Loucy (cell line): ENCODE measurements around the gene PPFIBP1.

ENCODE experiments used
- H2AFZ ChIP-seq: fragments of 200-600 bp; sonication (generic); 2 replicates; pipeline ENCODE4 v1.6.0; 2016; ENCODE audit warnings: antibody characterized with exemption, mild to moderate bottlenecking, low read length, moderate library complexity
- H3F3A ChIP-seq: fragments of 200-600 bp; 2 replicates; pipeline ENCODE4 v1.6.0; 2016; ENCODE audit warnings: antibody characterized with exemption, low read depth, mild to moderate bottlenecking
- H3K27me3 ChIP-seq: fragments of 200-600 bp; sonication (generic); 2 replicates; pipeline ENCODE4 v1.6.1; 2014; ENCODE audit warnings: low read length, mild to moderate bottlenecking; ENCODE audit not compliant: insufficient read depth, poor library complexity, severe bottlenecking
- H3K36me3 ChIP-seq: fragments of 200-600 bp; sonication (generic); 2 replicates; pipeline ENCODE4 v1.6.1; 2016; ENCODE audit warnings: low read length; ENCODE audit not compliant: insufficient read depth
- H3K4me1 ChIP-seq: fragments of 200-600 bp; sonication (generic); 2 replicates; pipeline ENCODE4 v1.5.1; 2014; ENCODE audit warnings: low read length, mild to moderate bottlenecking; ENCODE audit not compliant: insufficient read depth, poor library complexity, severe bottlenecking
- H3K4me2 ChIP-seq: fragments of 200-600 bp; sonication (generic); 2 replicates; pipeline ENCODE4 v1.6.0; 2014; ENCODE audit warnings: antibody characterized with exemption, low read length, low read depth, mild to moderate bottlenecking; ENCODE audit not compliant: poor library complexity, severe bottlenecking
- H3K4me3 ChIP-seq: fragments of 200-600 bp; sonication (generic); 2 replicates; pipeline ENCODE4 v1.5.1; 2014; ENCODE audit warnings: low read length, mild to moderate bottlenecking, mixed read lengths; ENCODE audit not compliant: poor library complexity, severe bottlenecking
- H3K79me2 ChIP-seq: fragments of 200-600 bp; sonication (generic); 2 replicates; pipeline ENCODE4 v1.6.1; 2014; ENCODE audit warnings: low read length; ENCODE audit not compliant: insufficient read depth
- H3K9ac ChIP-seq: fragments of 200-600 bp; sonication (generic); 2 replicates; pipeline ENCODE4 v1.6.0; 2014; ENCODE audit warnings: mild to moderate bottlenecking, low read depth, low read length, moderate library complexity; ENCODE audit not compliant: poor library complexity, severe bottlenecking
- H3K9me2 ChIP-seq: fragments of 200-600 bp; sonication (generic); replicated peaks from 2 replicates; pipeline ENCODE4 v1.6.1; 2016; ENCODE audit warnings: low read depth, low read length, mixed read lengths
- H3K9me3 ChIP-seq: fragments of 200-600 bp; sonication (generic); 2 replicates; pipeline ENCODE4 v1.6.1; 2014; ENCODE audit warnings: mild to moderate bottlenecking, antibody characterized with exemption, low read length, low read depth; ENCODE audit not compliant: insufficient read depth
- H4K20me1 ChIP-seq: fragments of 200-600 bp; sonication (generic); 2 replicates; pipeline ENCODE4 v1.6.0; 2014; ENCODE audit warnings: antibody characterized with exemption, low read length, mild to moderate bottlenecking; ENCODE audit not compliant: insufficient read depth, poor library complexity, severe bottlenecking
- EZH2phosphoT487 ChIP-seq: fragments of 200-600 bp; IDR thresholded peaks from 2 replicates; pipeline ENCODE4 v1.6.1; 2018; ENCODE audit warnings: antibody characterized with exemption, mild to moderate bottlenecking, moderate library complexity, borderline replicate concordance
- TF ChIP-seq, protein P1 (sequence below): fragments of 200-600 bp; sonication (generic); conservative IDR thresholded peaks from 2 replicates; pipeline ENCODE4 v1.5.1; 2014; ENCODE audit warnings: mild to moderate bottlenecking, antibody characterized with exemption, low read length

The PPFIBP1 gene

DNA sequence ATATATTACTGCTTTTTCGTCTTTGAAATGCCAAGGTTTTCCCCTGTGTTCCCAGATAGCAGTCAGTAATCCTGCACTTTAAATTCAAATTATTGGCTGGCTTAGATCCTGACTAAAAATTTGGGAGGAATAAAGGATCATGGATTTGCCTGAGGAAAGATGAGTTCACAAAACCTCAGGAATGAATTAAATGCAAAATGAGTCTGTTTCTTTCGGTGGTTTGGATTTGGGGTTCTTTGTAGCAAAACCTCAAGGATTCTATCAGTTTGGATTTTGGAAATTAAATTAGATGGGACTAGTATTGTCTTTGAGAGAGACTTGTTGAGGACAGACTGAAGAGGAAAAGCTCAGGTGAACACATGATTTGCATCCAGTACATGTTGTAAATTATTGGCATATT is 36.1 kb downstream of the PPFIBP1 start:
- Histone ChIP-seq H3K4me3 (no peak overlapping the region), H4K20me1 (no peaks in the 10 kb centered on the region), H3K4me2 (no peak overlapping the region), H3K9ac (no peak overlapping the region), H3K79me2 (peaks cover 4% of the 10 kb centered on the region; the same call in 1 of the 2 replicates), H3K27me3 (no peaks in the 10 kb centered on the region), H3K9me2 (no peaks in the 10 kb centered on the region), H2AFZ (no peak overlapping the region), H3K9me3 (no peaks in the 10 kb centered on the region), H3K4me1 (peaks cover 10% of the 10 kb centered on the region), H3F3A (no peaks in the 10 kb centered on the region), H3K36me3 (no peaks in the 10 kb centered on the region)
- TF ChIP-seq EZH2phosphoT487, result no peak
- TF ChIP-seq, protein P1, sequence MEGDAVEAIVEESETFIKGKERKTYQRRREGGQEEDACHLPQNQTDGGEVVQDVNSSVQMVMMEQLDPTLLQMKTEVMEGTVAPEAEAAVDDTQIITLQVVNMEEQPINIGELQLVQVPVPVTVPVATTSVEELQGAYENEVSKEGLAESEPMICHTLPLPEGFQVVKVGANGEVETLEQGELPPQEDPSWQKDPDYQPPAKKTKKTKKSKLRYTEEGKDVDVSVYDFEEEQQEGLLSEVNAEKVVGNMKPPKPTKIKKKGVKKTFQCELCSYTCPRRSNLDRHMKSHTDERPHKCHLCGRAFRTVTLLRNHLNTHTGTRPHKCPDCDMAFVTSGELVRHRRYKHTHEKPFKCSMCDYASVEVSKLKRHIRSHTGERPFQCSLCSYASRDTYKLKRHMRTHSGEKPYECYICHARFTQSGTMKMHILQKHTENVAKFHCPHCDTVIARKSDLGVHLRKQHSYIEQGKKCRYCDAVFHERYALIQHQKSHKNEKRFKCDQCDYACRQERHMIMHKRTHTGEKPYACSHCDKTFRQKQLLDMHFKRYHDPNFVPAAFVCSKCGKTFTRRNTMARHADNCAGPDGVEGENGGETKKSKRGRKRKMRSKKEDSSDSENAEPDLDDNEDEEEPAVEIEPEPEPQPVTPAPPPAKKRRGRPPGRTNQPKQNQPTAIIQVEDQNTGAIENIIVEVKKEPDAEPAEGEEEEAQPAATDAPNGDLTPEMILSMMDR, result no peak

DNA sequence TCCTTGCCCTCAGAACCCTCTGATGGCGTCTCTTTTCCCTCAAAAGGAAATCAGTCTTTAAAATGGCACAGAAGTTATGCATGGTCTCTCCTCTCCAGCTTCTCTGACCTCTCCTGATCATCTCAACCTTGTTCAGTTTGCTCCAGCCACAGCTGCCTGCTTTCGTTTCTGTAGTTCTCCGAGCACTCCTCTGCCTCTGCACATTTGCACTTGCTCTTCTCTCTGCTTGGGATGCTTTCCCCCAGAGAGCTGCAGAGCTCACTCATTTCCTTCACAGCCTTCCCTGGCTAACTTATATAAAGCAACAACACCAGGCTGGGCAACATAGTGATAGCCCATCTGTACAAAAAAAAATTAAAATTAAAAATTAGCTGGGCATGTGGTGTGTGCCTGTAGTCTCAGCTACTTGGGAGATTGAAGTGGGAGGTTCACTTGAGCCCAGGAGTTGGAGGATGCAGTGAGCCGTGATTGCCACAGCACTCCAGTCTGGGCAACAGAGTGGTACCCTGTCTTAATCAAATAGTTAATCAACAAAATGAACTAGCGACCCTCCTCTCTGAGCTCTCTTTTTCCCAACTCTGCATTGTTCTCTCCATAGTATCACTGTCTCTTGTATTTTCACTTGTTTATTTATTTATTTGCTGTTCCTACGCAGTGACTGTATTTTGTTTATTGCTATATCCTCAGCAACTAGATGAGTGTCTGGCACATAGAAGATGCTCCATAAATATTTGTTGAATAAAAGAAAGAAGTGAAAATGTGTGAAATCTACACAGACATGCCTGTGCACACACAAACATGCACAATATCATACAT is 37.7 kb downstream of the PPFIBP1 start:
- Histone ChIP-seq H3F3A (no peaks in the 10 kb centered on the region), H3K4me3 (no peak overlapping the region), H3K4me2 (no peak overlapping the region), H3K9me2 (no peaks in the 10 kb centered on the region), H3K27me3 (no peaks in the 10 kb centered on the region), H3K9ac (no peak overlapping the region), H3K4me1 (no peaks in the 10 kb centered on the region), H3K9me3 (no peaks in the 10 kb centered on the region), H3K79me2 (peaks cover 4% of the 10 kb centered on the region; the same call in 1 of the 2 replicates), H3K36me3 (no peaks in the 10 kb centered on the region), H4K20me1 (no peaks in the 10 kb centered on the region), H2AFZ (no peak overlapping the region)
- TF ChIP-seq, protein P1, result no peak
- TF ChIP-seq EZH2phosphoT487, result no peak

DNA sequence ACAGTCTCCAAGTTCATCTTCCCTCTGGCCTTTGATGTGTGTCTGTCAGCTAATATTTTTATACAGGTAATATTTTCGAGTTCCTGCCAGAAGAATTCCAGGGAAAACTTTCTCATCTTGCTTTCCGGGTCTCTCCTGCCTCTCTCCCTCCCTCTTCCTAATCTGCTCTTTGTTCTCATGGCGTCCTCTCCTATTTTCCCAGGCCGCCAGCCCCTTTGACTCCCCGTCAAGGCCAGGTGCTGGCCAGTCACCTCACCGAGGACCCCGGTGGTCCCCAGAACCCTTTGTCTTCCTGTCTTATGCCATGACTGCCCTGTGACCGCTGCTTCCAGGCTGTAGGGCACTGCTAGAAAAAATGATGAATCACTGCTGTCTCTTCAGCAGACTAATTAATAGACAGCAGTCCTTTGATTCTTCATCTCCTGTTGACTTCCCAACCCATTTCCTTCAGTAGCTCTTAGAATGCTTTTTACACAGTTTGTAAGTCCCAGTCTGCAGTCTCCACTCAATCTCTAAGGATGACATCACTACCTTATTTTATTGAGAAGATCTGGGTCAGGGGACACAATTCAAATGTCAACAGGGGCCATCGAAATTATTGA is 40.7 kb downstream of the PPFIBP1 start:
- H3K9me2 ChIP-seq, result no peaks in the 10 kb centered on the region
- H3K79me2 ChIP-seq, result peaks cover 4% of the 10 kb centered on the region; the same call in 1 of the 2 replicates
- no peaks in the 10 kb centered on the region for H4K20me1 ChIP-seq
- no peaks in the 10 kb centered on the region for H3K4me1 ChIP-seq
- H3F3A ChIP-seq, result no peaks in the 10 kb centered on the region
- H3K9me3 ChIP-seq, result no peaks in the 10 kb centered on the region
- no peaks in the 10 kb centered on the region for H3K36me3 ChIP-seq
- H3K9ac ChIP-seq, result no peak overlapping the region
- no peak overlapping the region for H3K4me2 ChIP-seq
- H3K4me3 ChIP-seq, result no peak overlapping the region
- TF ChIP-seq, protein P1, result no peak
- TF ChIP-seq EZH2phosphoT487, result no peak
- no peak overlapping the region for H2AFZ ChIP-seq
- H3K27me3 ChIP-seq, result no peaks in the 10 kb centered on the region
